Activated CD4-positive, alpha-beta T cell treated with anti-CD3 and anti-CD28 coated beads for 36 hours (primary cell): Measurements from ENCODE around the gene TSHZ2. TPM values are rescaled to one million over a fixed set of nuclear protein-coding genes. Genes with fewer than 3 reads are reported as not detected.
"Not testable (repeated sequence)": the region's sequence is repeated elsewhere in the genome, so short reads cannot be mapped to it uniquely, and the experiment has no call there.

ENCODE experiments used
- ATAC-seq: fragments of 200-7000 bp; cut with Tn5 transposase; one replicate; pipeline ENCODE4 v1.10.0; 2021; ENCODE audit warnings: mild to moderate bottlenecking, moderate library complexity
- CTCF ChIA-PET: fragments of 350-600 bp; sonication (Branson Sonifier 250); formaldehyde crosslinking; loops from one replicate; lab custom pipeline; 2021; ENCODE audit warnings: antibody characterized with exemption; lab: Charles Lee
- POLR2A ChIA-PET: fragments of 350-600 bp; sonication (Branson Sonifier 250); formaldehyde crosslinking; loops from one replicate; lab custom pipeline; 2021; ENCODE audit warnings: antibody characterized with exemption, inconsistent platforms; lab: Charles Lee
- DNase-seq: peaks from one replicate; pipeline ENCODE4 v3.0.0-alpha.2; 2020
- H3K27ac Mint-ChIP-seq: one replicate; pipeline ENCODE4 v1.8.0; 2021; ENCODE audit warnings: mixed read lengths
- H3K27me3 Mint-ChIP-seq: one replicate; pipeline ENCODE4 v1.8.0; 2021; ENCODE audit warnings: mixed read lengths
- H3K36me3 Mint-ChIP-seq: one replicate; pipeline ENCODE4 v1.8.0; 2021; ENCODE audit warnings: low read depth, mixed read lengths
- H3K4me1 Mint-ChIP-seq: one replicate; pipeline ENCODE4 v1.8.0; 2021; ENCODE audit warnings: mixed read lengths
- H3K4me3 Mint-ChIP-seq: one replicate; pipeline ENCODE4 v1.8.0; 2021; ENCODE audit warnings: mild to moderate bottlenecking, moderate library complexity, mixed read lengths
- H3K9me3 Mint-ChIP-seq: one replicate; pipeline ENCODE4 v1.8.0; 2021; ENCODE audit warnings: low read depth, mixed read lengths
- intact Hi-C, 2 experiments: fragments of 100-400 bp; cut with DNase I in 1 of 2; cut with micrococcal nuclease in 1 of 2; formaldehyde crosslinking; loops; one replicate each; pipeline versions ENCODE4 v1.14.2 to v1.15.1; 2022 to 2024; cut with DNase I, micrococcal nuclease
- total RNA-seq, 2 experiments: library from RNA; stranded (reverse); gene quantifications; one replicate each; pipeline ENCODE4 v1.2.3, GENCODE V29; 2021

TSHZ2 gene
- total RNA-seq, 2 experiments from 2014 or later = 25.9 to 43.6 TPM

- H3K36me3 Mint-ChIP-seq, DNase-seq, H3K27ac Mint-ChIP-seq, ATAC-seq, POLR2A ChIA-PET, H3K27me3 Mint-ChIP-seq, intact Hi-C loops, H3K4me1 Mint-ChIP-seq, CTCF ChIA-PET, H3K4me3 Mint-ChIP-seq, H3K9me3 Mint-ChIP-seq: not testable (repeated sequence)
Observed at GRCh38 chr20:53472859-53473258, 500.7 kb downstream of the TSHZ2 start.

GRCh38 chr20:53480913-53481312, 508.8 kb downstream of the TSHZ2 start:
- no peaks in the 10 kb centered on the region for H3K4me1 Mint-ChIP-seq
- H3K27me3 Mint-ChIP-seq = no peaks in the 10 kb centered on the region
- no peak overlapping the region for H3K27ac Mint-ChIP-seq
- no peak overlapping the region for H3K4me3 Mint-ChIP-seq
- DNase-seq = no peak
- POLR2A ChIA-PET = no interaction called here
- CTCF ChIA-PET = no interaction called here
- ATAC-seq = no peak
- intact Hi-C loops = no loop called here
- peaks cover 2% of the 10 kb centered on the region for H3K9me3 Mint-ChIP-seq
- no peaks in the 10 kb centered on the region for H3K36me3 Mint-ChIP-seq

DNA sequence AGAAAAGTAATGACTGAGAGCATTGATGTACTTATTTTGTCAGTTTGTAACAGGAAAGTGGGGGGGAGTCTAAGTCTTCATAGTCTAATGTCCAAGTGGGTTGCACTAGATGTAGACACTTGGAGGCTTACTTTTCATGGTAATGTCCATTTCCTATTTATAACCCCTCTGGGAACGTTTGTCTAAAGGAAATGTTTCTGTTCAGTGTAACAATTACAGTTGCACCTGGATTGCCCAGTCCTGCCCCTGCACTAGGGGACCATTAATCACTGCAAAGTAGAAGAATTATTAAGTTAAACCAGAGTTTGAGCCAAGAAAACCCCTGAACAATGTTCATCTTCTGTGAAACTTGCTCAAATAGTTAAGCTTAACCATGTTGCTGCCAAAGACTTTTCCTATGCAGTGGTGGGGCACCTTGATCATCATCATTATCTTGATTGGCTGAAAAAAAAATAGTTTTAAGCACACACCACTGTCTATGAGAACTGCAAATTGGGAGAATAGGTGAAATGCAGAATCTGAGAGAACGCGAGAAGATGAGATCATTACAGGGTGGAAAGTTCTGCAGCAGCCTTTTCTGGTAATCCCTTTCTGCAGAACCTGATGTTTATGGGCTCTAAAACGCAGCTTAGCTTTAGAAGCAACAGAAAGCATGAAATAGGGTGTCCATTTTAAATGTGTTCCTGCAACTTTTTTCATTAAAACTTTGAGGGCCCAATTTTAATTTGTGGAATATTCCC, 515.5 kb downstream of the TSHZ2 start:
- POLR2A ChIA-PET = no interaction called here
- intact Hi-C loops = no loop called here
- H3K27ac Mint-ChIP-seq = no peak overlapping the region

GRCh38 chr20:53488775-53489272, 516.7 kb downstream of the TSHZ2 start:
- ChIA-PET POLR2A (interaction anchor here (0.5 kb wide), 1 partner anchor 427 kb away, joined by 3 read pairs; no protein-coding TSS in a partner anchor), CTCF (interaction anchor here (0.6 to 0.7 kb wide), 2 partner anchors 21 to 610 kb away, joined by 3 read pairs; no protein-coding TSS in a partner anchor)
- Mint-ChIP-seq H3K27me3 (no peaks in the 10 kb centered on the region), H3K4me3 (no peak overlapping the region), H3K4me1 (peaks cover 23% of the 10 kb centered on the region), H3K9me3 (peaks cover 2% of the 10 kb centered on the region), H3K36me3 (peaks cover 6% of the 10 kb centered on the region), H3K27ac (no peak overlapping the region)
- no peak for DNase-seq
- intact Hi-C loops = no loop called here
- ATAC-seq = no peak

More for the DNA sequence above, 515.5 kb downstream of the TSHZ2 start:
- Mint-ChIP-seq H3K4me1 (peaks cover 23% of the 10 kb centered on the region), H3K36me3 (peaks cover 6% of the 10 kb centered on the region), H3K4me3 (no peak overlapping the region), H3K27me3 (no peaks in the 10 kb centered on the region), H3K9me3 (peaks cover 2% of the 10 kb centered on the region)
- CTCF ChIA-PET = interaction anchor here (1.0 kb wide), 1 partner anchor 32 kb away, joined by 3 read pairs; no protein-coding TSS in a partner anchor
- no peak for ATAC-seq
- no peak for DNase-seq

DNA sequence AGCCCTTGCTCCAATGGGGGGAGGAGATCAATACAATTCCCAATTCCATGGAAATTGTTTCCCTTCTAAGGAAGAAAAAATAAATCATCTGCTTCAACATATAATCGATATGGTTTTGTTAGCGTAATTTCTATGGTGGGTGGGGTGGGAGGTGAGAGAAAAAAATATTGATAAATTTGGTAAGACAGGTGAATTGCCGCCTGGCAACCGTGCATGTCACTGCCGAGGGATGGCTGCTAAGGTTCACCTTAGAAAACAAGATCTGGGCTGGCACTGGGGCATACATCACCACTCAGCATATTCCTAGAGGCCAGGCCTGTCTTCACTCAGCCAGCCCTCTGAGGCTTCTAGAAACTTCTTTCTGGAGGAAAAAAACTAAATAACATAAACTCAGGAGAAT, 517.4 kb downstream of the TSHZ2 start:
- no peak overlapping the region for H3K27ac Mint-ChIP-seq
- DNase-seq (no peak), ATAC-seq (no peak)
- no peak overlapping the region for H3K4me3 Mint-ChIP-seq
- no peaks in the 10 kb centered on the region for H3K9me3 Mint-ChIP-seq
- peaks cover 6% of the 10 kb centered on the region for H3K36me3 Mint-ChIP-seq
- ChIA-PET CTCF (interaction anchor here (0.6 to 0.7 kb wide), 2 partner anchors 366 to 610 kb away, joined by 3 read pairs; no protein-coding TSS in a partner anchor), POLR2A (interaction anchor here (0.5 kb wide), 1 partner anchor 426 kb away, joined by 3 read pairs; no protein-coding TSS in a partner anchor)
- intact Hi-C loops = no loop called here
- H3K27me3 Mint-ChIP-seq = no peaks in the 10 kb centered on the region
- peaks cover 23% of the 10 kb centered on the region for H3K4me1 Mint-ChIP-seq

DNA sequence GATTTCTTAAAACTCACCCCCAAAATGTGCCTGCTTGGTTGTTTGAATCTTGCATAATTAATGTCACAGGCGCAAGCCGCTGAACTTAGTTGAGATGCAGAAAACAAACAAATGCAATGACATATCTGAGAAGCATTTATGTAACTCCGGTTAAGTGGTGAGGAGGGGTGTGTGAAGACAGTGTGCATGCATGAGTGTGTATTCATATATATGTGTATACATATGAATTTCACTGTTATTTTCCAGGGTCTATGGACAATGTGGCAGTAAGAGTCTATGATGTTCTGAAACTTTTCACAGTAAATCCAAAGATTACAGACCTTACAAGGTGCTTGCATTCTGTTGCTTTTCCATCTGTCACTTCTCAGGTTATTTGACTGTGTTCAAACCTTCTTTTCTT, 518.5 kb downstream of the TSHZ2 start:
- intact Hi-C loops = no loop called here
- H3K9me3 Mint-ChIP-seq = no peaks in the 10 kb centered on the region
- no peak overlapping the region for H3K27ac Mint-ChIP-seq
- H3K27me3 Mint-ChIP-seq = no peaks in the 10 kb centered on the region
- POLR2A ChIA-PET = no interaction called here
- DNase-seq (no peak), ATAC-seq (no peak)
- CTCF ChIA-PET = no interaction called here
- no peak overlapping the region for H3K4me3 Mint-ChIP-seq
- peaks cover 6% of the 10 kb centered on the region for H3K36me3 Mint-ChIP-seq
- peaks cover 23% of the 10 kb centered on the region for H3K4me1 Mint-ChIP-seq

DNA sequence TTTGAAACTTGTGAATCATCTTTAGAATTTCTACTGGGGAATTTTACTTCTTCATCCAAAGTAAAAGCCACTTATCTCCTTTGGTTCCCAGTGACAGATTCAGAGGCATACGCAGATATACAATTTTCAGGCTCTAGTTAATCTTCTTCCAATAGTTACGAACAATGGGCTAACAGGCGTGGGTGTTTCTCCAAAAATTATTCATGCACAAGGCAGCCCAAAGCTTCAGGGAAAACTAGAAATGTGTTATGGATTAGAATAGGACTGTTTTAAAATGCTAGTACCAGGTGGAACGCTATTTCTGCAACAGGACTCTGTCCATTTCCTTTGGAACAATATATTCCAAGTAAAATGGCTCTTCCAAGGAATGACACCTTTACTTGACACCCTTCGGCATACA, 519.3 kb downstream of the TSHZ2 start:
- Mint-ChIP-seq H3K27me3 (no peaks in the 10 kb centered on the region), H3K36me3 (peaks cover 6% of the 10 kb centered on the region), H3K4me1 (peaks cover 23% of the 10 kb centered on the region), H3K9me3 (no peaks in the 10 kb centered on the region), H3K27ac (no peak overlapping the region), H3K4me3 (no peak overlapping the region)
- CTCF ChIA-PET = interaction anchor here (0.6 kb wide), 1 partner anchor 180 kb away, joined by 3 read pairs; no protein-coding TSS in a partner anchor
- no peak for ATAC-seq
- POLR2A ChIA-PET = no interaction called here
- no peak for DNase-seq
- intact Hi-C loops = no loop called here

DNA sequence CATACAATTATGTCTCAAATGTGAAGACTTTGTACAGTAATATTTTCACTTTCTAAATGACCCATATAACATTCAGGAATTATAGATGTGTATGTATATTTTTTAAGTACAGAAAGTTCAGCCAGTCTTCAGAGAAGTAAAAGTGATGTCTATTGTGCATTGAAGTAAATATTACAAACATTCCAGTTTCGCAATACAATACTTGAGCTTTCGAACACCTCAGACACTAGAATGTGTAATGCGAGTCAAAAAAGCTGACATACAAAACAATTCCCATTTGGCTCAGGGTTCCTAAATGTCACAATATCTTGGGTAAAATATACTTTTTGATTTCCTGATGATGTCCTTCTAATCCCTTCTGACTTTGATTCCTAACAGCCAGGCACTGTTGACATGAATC, 520.1 kb downstream of the TSHZ2 start:
- ChIA-PET CTCF (interaction anchor here (0.6 to 0.7 kb wide), 2 partner anchors 165 to 1038 kb away, joined by 3 to 5 read pairs; no protein-coding TSS in a partner anchor), POLR2A (no interaction called here)
- ATAC-seq (no peak), DNase-seq (no peak)
- peaks cover 6% of the 10 kb centered on the region for H3K9me3 Mint-ChIP-seq
- no peaks in the 10 kb centered on the region for H3K27me3 Mint-ChIP-seq
- no peaks in the 10 kb centered on the region for H3K36me3 Mint-ChIP-seq
- intact Hi-C loops = no loop called here
- no peak overlapping the region for H3K27ac Mint-ChIP-seq
- no peak overlapping the region for H3K4me3 Mint-ChIP-seq
- H3K4me1 Mint-ChIP-seq = peaks cover 23% of the 10 kb centered on the region

- Mint-ChIP-seq H3K27ac (no peak overlapping the region), H3K4me1 (peaks cover 23% of the 10 kb centered on the region), H3K36me3 (no peaks in the 10 kb centered on the region), H3K4me3 (no peak overlapping the region), H3K9me3 (peaks cover 6% of the 10 kb centered on the region), H3K27me3 (no peaks in the 10 kb centered on the region)
- intact Hi-C loops = no loop called here
- ChIA-PET POLR2A (no interaction called here), CTCF (interaction anchor here (0.5 kb wide), 1 partner anchor 54 kb away, joined by 3 read pairs; no protein-coding TSS in a partner anchor)
- DNase-seq (no peak), ATAC-seq (no peak)
Observed at GRCh38 chr20:53493311-53493857, 521.2 kb downstream of the TSHZ2 start.

DNA sequence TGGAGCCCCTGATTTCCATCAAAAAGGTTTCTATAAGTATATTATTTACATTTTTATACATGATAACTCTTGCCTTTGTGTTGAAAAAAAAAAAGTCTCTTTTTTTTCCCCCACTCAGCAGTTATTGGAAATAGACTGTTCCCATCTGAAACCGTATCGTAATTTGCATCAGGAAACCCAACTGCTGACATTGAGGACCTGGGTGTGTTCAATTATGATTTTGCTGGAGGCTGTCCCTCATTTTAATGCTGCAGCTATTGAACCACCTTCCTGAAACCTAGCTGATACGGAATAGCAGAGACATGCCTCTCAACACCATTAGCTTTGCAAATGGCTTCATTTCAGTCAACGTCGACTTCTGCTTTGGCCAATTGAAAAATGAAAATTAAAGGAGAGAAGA, 522.6 kb downstream of the TSHZ2 start:
- ATAC-seq (no peak), DNase-seq (no peak)
- CTCF ChIA-PET = no interaction called here
- Mint-ChIP-seq H3K36me3 (no peaks in the 10 kb centered on the region), H3K27me3 (no peaks in the 10 kb centered on the region), H3K4me1 (peaks cover 23% of the 10 kb centered on the region), H3K9me3 (peaks cover 6% of the 10 kb centered on the region), H3K4me3 (no peak overlapping the region), H3K27ac (no peak overlapping the region)
- POLR2A ChIA-PET = no interaction called here
- intact Hi-C loops = no loop called here

- ATAC-seq (no peak), DNase-seq (peak; percentile 19)
- H3K4me3 Mint-ChIP-seq = no peak overlapping the region
- no peaks in the 10 kb centered on the region for H3K27me3 Mint-ChIP-seq
- ChIA-PET CTCF (interaction anchor here (0.7 kb wide), 1 partner anchor 272 kb away, joined by 3 read pairs; no protein-coding TSS in a partner anchor), POLR2A (no interaction called here)
- intact Hi-C loops = no loop called here
- no peak overlapping the region for H3K27ac Mint-ChIP-seq
- no peaks in the 10 kb centered on the region for H3K36me3 Mint-ChIP-seq
- H3K9me3 Mint-ChIP-seq = peaks cover 6% of the 10 kb centered on the region
- H3K4me1 Mint-ChIP-seq = peaks cover 19% of the 10 kb centered on the region
Observed at GRCh38 chr20:53495398-53496092, 523.4 kb downstream of the TSHZ2 start.
